Mesodermal cell (in vitro differentiated cells): ENCODE results near the gene SYMPK.

Experiments used
- H3K27ac ChIP-seq: 2 replicates; pipeline ENCODE4 v1.7.0; 2013; ENCODE audit warnings: mild to moderate bottlenecking, low read depth, low read length, moderate library complexity; ENCODE audit not compliant: severe bottlenecking
- H3K36me3 ChIP-seq: 2 replicates; pipeline ENCODE4 v1.7.1; 2013; ENCODE audit warnings: mild to moderate bottlenecking, low read length, moderate library complexity; ENCODE audit not compliant: control insufficient read depth, insufficient read depth
- H3K4me1 ChIP-seq: one replicate; pipeline ENCODE4 v1.7.1; 2013; ENCODE audit warnings: mild to moderate bottlenecking, low read length; ENCODE audit not compliant: insufficient read depth, control insufficient read depth, poor library complexity, severe bottlenecking
- H3K4me3 ChIP-seq: 2 replicates; pipeline ENCODE4 v1.7.0; 2013; ENCODE audit warnings: low read length, control low read depth, mild to moderate bottlenecking; ENCODE audit not compliant: insufficient read depth, poor library complexity, severe bottlenecking; ENCODE audit errors: extremely low read depth
- H3K9me3 ChIP-seq: 2 replicates; pipeline ENCODE4 v1.7.1; 2013; ENCODE audit warnings: mild to moderate bottlenecking, low read length, moderate library complexity; ENCODE audit not compliant: control insufficient read depth
- WGBS, 2 experiments: methylation state at CpG; one replicate each; pipeline ENCODE4 v1.1.5; 2013; ENCODE audit warnings: missing lambda C conversion rate in 2 of 2; ENCODE audit not compliant: insufficient coverage in 2 of 2; 5-methylcytosine and 5-hydroxymethylcytosine counted together

Gene SYMPK

GRCh38 chr19:45785781-45786532 is 77.0 kb downstream of the SYMPK start:
- Histone ChIP-seq H3K27ac (no peak overlapping the region), H3K9me3 (no peaks in the 10 kb centered on the region), H3K36me3 (peaks cover 64% of the 10 kb centered on the region), H3K4me3 (no peak overlapping the region), H3K4me1 (peaks cover 36% of the 10 kb centered on the region)
- 95 to 97% methylated on average over 46 to 48 of the region's 57 CpGs for WGBS, 2 experiments

- no peaks in the 10 kb centered on the region for H3K9me3 ChIP-seq
- peaks cover 57% of the 10 kb centered on the region for H3K36me3 ChIP-seq
- no peak overlapping the region for H3K4me3 ChIP-seq
- WGBS, 2 experiments: 88 to 92% methylated on average over 5 of the region's 5 CpGs
- H3K27ac ChIP-seq: no peak overlapping the region
- H3K4me1 ChIP-seq: peaks cover 41% of the 10 kb centered on the region
Measured at GRCh38 chr19:45785097-45785496, 77.8 kb downstream of the SYMPK start.

GRCh38 chr19:45784096-45784495 is 78.9 kb downstream of the SYMPK start:
- Histone ChIP-seq H3K4me3 (no peak overlapping the region), H3K27ac (peak overlapping the region; percentile 87), H3K4me1 (peaks cover 44% of the 10 kb centered on the region), H3K36me3 (peaks cover 51% of the 10 kb centered on the region), H3K9me3 (no peaks in the 10 kb centered on the region)
- WGBS, 2 experiments: 80 to 94% methylated on average over 1 to 4 of the region's 4 CpGs

GRCh38 chr19:45782820-45783785 is 79.8 kb downstream of the SYMPK start:
- peaks cover 50% of the 10 kb centered on the region for H3K36me3 ChIP-seq
- H3K9me3 ChIP-seq: no peaks in the 10 kb centered on the region
- H3K4me3 ChIP-seq: no peak overlapping the region
- H3K4me1 ChIP-seq: peaks cover 49% of the 10 kb centered on the region
- WGBS, 2 experiments: 58 to 68% methylated on average over 16 to 18 of the region's 26 CpGs
- peak overlapping the region; percentile 87 for H3K27ac ChIP-seq

GRCh38 chr19:45782162-45782691 is 80.7 kb downstream of the SYMPK start, which contains the start of gene DMPK:
DMPK (minus strand) TSS chr19:45782490; CDS start chr19:45782352, 138 bp downstream.
- H3K4me3 ChIP-seq: peak within 1 kb of the TSS; percentile 19
- peaks cover 50% of the 10 kb centered on the region for H3K36me3 ChIP-seq
- peaks cover 49% of the 10 kb centered on the region for H3K4me1 ChIP-seq
- 53 to 54% methylated on average over 14 of the region's 18 CpGs for WGBS, 2 experiments
- peak within 1 kb of the TSS; percentile 87 for H3K27ac ChIP-seq
- H3K9me3 ChIP-seq: no peaks in the 10 kb centered on the region

GRCh38 chr19:45781214-45782161 is 81.5 kb downstream of the SYMPK start:
- Histone ChIP-seq H3K9me3 (no peaks in the 10 kb centered on the region), H3K4me1 (peaks cover 49% of the 10 kb centered on the region), H3K27ac (no peak overlapping the region), H3K36me3 (peaks cover 50% of the 10 kb centered on the region), H3K4me3 (peak overlapping the region; percentile 19)
- 82% methylated on average over 16 of the region's 17 CpGs for WGBS, 2 experiments

- Histone ChIP-seq H3K4me3 (no peak overlapping the region), H3K27ac (peak overlapping the region; percentile 16), H3K4me1 (peaks cover 49% of the 10 kb centered on the region), H3K9me3 (no peaks in the 10 kb centered on the region), H3K36me3 (peaks cover 44% of the 10 kb centered on the region)
- 55 to 56% methylated on average over 6 to 10 of the region's 13 CpGs for WGBS, 2 experiments
Measured at GRCh38 chr19:45780448-45781213, 82.3 kb downstream of the SYMPK start.

- WGBS, 2 experiments: 75 to 82% methylated on average over 3 of the region's 4 CpGs
- H3K27ac ChIP-seq: peak overlapping the region; percentile 16
- H3K9me3 ChIP-seq: no peaks in the 10 kb centered on the region
- peaks cover 45% of the 10 kb centered on the region for H3K36me3 ChIP-seq
- no peak overlapping the region for H3K4me3 ChIP-seq
- peaks cover 49% of the 10 kb centered on the region for H3K4me1 ChIP-seq
Measured at GRCh38 chr19:45780146-45780447, 82.8 kb downstream of the SYMPK start.

GRCh38 chr19:45779231-45780145 is 83.5 kb downstream of the SYMPK start:
- Histone ChIP-seq H3K9me3 (no peaks in the 10 kb centered on the region), H3K27ac (no peak overlapping the region), H3K4me1 (peaks cover 49% of the 10 kb centered on the region), H3K36me3 (peaks cover 41% of the 10 kb centered on the region), H3K4me3 (peak overlapping the region; percentile 31)
- WGBS, 2 experiments: 9 to 14% methylated on average over 30 to 35 of the region's 48 CpGs
